Measurements from ENCODE around the gene MRPL49. TPM values are rescaled to one million over a fixed set of nuclear protein-coding genes. Genes with fewer than 3 reads are reported as not detected.

Gene MRPL49
- total and polyA plus RNA-seq, 2 of the 8 experiments (the other 6 are each of a cell fraction or from before 2014, with no cell fraction given): 54.0 to 84.8 TPM

DNA sequence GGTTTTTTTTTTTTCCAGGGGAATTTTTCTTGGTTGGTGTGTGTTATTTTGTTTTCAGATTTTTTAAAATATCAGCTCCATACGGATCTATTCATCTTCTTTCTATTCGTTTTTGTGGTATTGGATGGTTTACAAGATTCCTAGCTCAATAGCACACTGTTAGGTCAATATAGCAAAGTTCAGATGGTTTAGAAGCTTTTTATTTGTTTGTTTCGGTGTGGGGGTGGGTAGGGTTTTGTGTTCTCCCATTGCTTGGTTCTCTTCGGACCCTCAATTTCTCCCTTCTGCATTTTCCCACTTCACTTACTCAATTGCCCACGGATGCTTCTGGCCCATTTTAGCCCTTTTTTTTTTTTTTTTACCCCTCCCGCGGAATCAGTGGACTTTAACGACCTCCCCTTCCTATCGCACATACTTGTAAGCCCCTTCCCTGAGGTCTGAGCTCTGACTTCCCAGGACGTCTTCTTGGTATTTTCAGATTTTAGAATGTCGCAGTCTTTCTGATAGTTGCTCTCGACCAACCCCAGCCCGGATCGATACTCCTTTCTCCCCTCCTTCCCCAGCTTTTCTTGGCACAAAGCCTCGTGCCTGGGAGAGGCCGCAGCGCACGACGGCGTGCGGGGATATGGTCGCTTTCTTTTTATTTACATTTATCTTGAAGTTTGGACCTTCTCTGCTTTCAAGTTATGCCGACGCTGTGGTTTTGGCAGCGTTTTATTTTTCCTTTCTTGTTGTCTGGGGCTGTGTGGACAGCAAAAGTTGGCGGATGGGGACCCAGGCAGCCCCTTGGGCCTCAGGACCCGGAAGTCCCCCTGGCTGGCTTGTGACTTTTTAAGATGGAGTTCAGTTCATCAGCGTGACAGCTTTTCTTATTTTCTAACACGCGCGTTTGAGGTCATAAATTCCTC is 43.5 kb downstream of the MRPL49 start:
- Histone ChIP-seq H2AK5ac (ENCODE audit: low read depth, low read length) (no peak overlapping the region), H3K79me1 (ENCODE audit: low read depth, low read length) (no peaks in the 10 kb centered on the region), H3K4me2 (ENCODE audit: insufficient read depth in 1 of 2, low read depth in 2 of 2, low read length in 2 of 2) (no peak overlapping the region), H3K4ac (replicated peaks; ENCODE audit: insufficient read length, low read depth, low read length) (no peak overlapping the region), H4K8ac (ENCODE audit: extremely low read depth, insufficient read depth, low read length) (no peak overlapping the region; the same call in 1 of the 2 replicates), H2BK20ac (ENCODE audit: low read length) (no peak overlapping the region), H2AFZ (ENCODE audit: low read length) (peak overlapping the region; percentile 91), H3K27ac (ENCODE audit: low read depth, low read length) (no peak overlapping the region), H3K18ac (ENCODE audit: extremely low read depth, low read length) (peak overlapping the region; percentile 60), H3K4me1 (replicated peaks in 1 of 4; ENCODE audit: control insufficient read depth in 3 of 4, insufficient read depth in 4 of 4, low read length in 3 of 4) (peaks cover 0 to 6% (median 1%) of the 10 kb centered on the region in 4 experiments; a peak in 2 of 7 replicates), H3K4me3 (ENCODE audit: extremely low read depth in 1 of 4, insufficient read depth in 2 of 4, low read depth in 3 of 4, low read length in 4 of 4) (no peak overlapping the region), H4K91ac (replicated peaks; ENCODE audit: insufficient read length, low read length) (no peak overlapping the region), H3K27me3 (replicated peaks in 1 of 4; ENCODE audit: control insufficient read depth in 3 of 4, extremely low read depth in 1 of 4, insufficient read depth in 3 of 4, low read length in 3 of 4) (no peaks in the 10 kb centered on the region), H2BK15ac (ENCODE audit: low read length) (no peak overlapping the region), H3K23me2 (ENCODE audit: low read depth, low read length) (no peaks in the 10 kb centered on the region; the same call in 1 of the 2 replicates), H3K9me3 (ENCODE audit: insufficient read depth in 2 of 2, low read depth in 1 of 2, low read length in 1 of 2) (no peaks in the 10 kb centered on the region), H2BK12ac (ENCODE audit: low read depth, low read length) (no peak overlapping the region), H3K23ac (ENCODE audit: insufficient read length) (no peak overlapping the region), H3K14ac (ENCODE audit: insufficient read length) (no peak overlapping the region), H4K20me1 (replicated peaks in 1 of 2; ENCODE audit: control insufficient read depth in 1 of 2, insufficient read depth in 2 of 2, low read length in 2 of 2) (no peaks in the 10 kb centered on the region), H4K5ac (ENCODE audit: insufficient read length, low read depth, low read length) (no peak overlapping the region), H2BK5ac (ENCODE audit: low read depth, low read length) (no peak overlapping the region), H3K79me2 (ENCODE audit: control insufficient read depth in 1 of 2, insufficient read depth in 2 of 2, low read length in 2 of 2) (no peaks in the 10 kb centered on the region), H3K9ac (replicated peaks in 1 of 4; ENCODE audit: extremely low read depth in 1 of 4, low read depth in 3 of 4, low read length in 3 of 4) (no peak overlapping the region), H3K56ac (replicated peaks; ENCODE audit: insufficient read length, low read depth, low read length) (no peak overlapping the region), H3K36me3 (ENCODE audit: control insufficient read depth in 2 of 4, insufficient read depth in 4 of 4, low read length in 3 of 4) (no peaks in the 10 kb centered on the region), H2BK120ac (replicated peaks; ENCODE audit: low read depth, low read length) (no peak overlapping the region)
- no peak for FAIRE-seq
- POLR2A ChIA-PET (ENCODE audit: partially characterized antibody): interaction anchor here (0.5 to 2.6 kb wide), 6 partner anchors 15 to 97 kb away, joined by 3 to 7 read pairs (median 3); no protein-coding TSS in a partner anchor
- 84% methylated on average over 31 of the region's 31 CpGs; no CpG with 5 or more reads in 1 of the 2 experiments for WGBS, 2 experiments (ENCODE audit: extremely low coverage in 1 of 2, insufficient coverage in 1 of 2, insufficient read length in 1 of 2, insufficient replicate concordance in 2 of 2, low coverage in 1 of 2, low lambda C conversion rate in 2 of 2, missing lambda C conversion rate in 1 of 2)
- CTCF ChIA-PET (ENCODE audit: partially characterized antibody): interaction anchor here (0.8 to 1.5 kb wide), 5 partner anchors 16 to 89 kb away, joined by 3 to 4 read pairs (median 4); partner anchors contain the start of gene CAPN1
- TF ChIP-seq, protein P1, sequence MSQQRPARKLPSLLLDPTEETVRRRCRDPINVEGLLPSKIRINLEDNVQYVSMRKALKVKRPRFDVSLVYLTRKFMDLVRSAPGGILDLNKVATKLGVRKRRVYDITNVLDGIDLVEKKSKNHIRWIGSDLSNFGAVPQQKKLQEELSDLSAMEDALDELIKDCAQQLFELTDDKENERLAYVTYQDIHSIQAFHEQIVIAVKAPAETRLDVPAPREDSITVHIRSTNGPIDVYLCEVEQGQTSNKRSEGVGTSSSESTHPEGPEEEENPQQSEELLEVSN (IDR thresholded peaks at IDR 0.05): peak; percentile 72; the same call in 1 of the 2 replicates
- TF ChIP-seq, protein P2, sequence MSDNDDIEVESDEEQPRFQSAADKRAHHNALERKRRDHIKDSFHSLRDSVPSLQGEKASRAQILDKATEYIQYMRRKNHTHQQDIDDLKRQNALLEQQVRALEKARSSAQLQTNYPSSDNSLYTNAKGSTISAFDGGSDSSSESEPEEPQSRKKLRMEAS (IDR thresholded peaks at IDR 0.05): peak; percentile 67; the same call in 1 of the 2 replicates
- TF ChIP-seq SP2 (IDR thresholded peaks at IDR 0.05; ENCODE audit: low read length): no peak
- DNase-seq (ENCODE audit: low read depth in 1 of 2, low spot score in 2 of 2): no peak

Measured in H1 (cell line).